VCaP (cell line): Measurements from ENCODE around the gene CENPK.

Source experiments
- H3K27ac ChIP-seq: fragments of 450-650 bp; 2 replicates; pipeline ENCODE4 v1.5.1; 2017
- CTCF ChIP-seq: fragments of 450-650 bp; conservative IDR thresholded peaks from 2 replicates; pipeline ENCODE4 v1.5.1; 2017; ENCODE audit warnings: mild to moderate bottlenecking, moderate library complexity

The CENPK gene

GRCh38 chr5:65566505-65566904 is 3.5 kb upstream of the CENPK start:
- TF ChIP-seq CTCF = no peak
- no peak overlapping the region for H3K27ac ChIP-seq

GRCh38 chr5:65563777-65564176 is 809 bp upstream of the CENPK start:
- TF ChIP-seq CTCF = no peak
- H3K27ac ChIP-seq = peak overlapping the region; percentile 87

- H3K27ac ChIP-seq = no peak overlapping the region
- no peak for TF ChIP-seq CTCF
Measured at GRCh38 chr5:65556718-65557117, 6.2 kb downstream of the CENPK start.

GRCh38 chr5:65556181-65556580 is 6.8 kb downstream of the CENPK start:
- no peak for TF ChIP-seq CTCF
- no peak overlapping the region for H3K27ac ChIP-seq

DNA sequence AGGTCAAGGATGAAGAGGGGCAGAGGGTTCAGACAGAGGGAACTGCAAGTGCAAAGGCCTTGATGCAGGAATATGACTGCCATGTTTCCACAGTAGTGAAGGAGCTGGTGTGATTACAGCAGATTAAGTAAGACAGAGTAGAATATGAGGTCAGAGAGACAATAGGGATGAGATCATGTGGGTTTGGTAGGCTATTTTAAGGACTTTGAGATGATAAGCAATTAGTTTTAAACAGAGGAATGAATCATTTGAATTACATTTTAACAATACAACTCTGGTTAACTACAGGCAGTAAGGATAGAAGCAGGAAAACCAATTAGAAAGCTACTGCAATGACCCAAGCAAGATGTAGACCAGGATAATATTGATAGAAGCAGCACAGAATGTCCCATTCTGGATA is 7.7 kb downstream of the CENPK start:
- H3K27ac ChIP-seq = no peak overlapping the region
- TF ChIP-seq CTCF = no peak

GRCh38 chr5:65553941-65554340 is 9.0 kb downstream of the CENPK start:
- no peak overlapping the region for H3K27ac ChIP-seq
- TF ChIP-seq CTCF = no peak

DNA sequence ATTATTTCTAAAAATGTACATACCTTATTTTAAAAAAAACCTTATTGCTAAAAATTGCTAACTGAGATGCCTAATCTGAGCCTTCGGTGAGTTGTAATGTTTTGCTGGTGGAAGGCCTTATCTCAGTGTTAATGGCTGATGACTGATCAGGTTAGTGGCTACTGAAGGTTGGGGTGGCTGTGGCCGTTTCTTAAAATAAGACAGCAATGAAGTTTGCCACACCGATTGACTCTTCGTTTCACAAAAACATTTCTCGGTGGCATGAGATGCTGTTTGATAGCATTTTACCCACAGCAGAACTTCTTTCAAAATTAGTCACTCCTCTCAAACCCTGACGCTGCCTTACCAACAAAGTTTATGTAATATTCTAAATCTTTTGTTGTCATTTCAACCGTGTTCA is 14.7 kb downstream of the CENPK start:
- no peak overlapping the region for H3K27ac ChIP-seq
- no peak for TF ChIP-seq CTCF

- H3K27ac ChIP-seq = no peak overlapping the region
- TF ChIP-seq CTCF = no peak
Measured at GRCh38 chr5:65546141-65546540, 16.8 kb downstream of the CENPK start.
